Naive thymus-derived CD4-positive, alpha-beta T cell (primary cell): Measurements from ENCODE around the gene MMD2. TPM values are rescaled to one million over a fixed set of nuclear protein-coding genes. Genes with fewer than 3 reads are reported as not detected.

Source experiments
- ATAC-seq: fragments of 150-1000 bp; cut with Tn5 transposase; 2 replicates; pipeline ENCODE4 v1.10.0; 2021; ENCODE audit warnings: mild to moderate bottlenecking, moderate library complexity
- CTCF ChIA-PET: fragments of 350-600 bp; sonication (Branson Sonifier 250); formaldehyde crosslinking; loops from one replicate; lab custom pipeline; 2021; ENCODE audit warnings: antibody characterized with exemption; lab: Charles Lee
- POLR2A ChIA-PET: fragments of 350-600 bp; sonication (Branson Sonifier 250); formaldehyde crosslinking; loops from one replicate; lab custom pipeline; 2021; ENCODE audit warnings: antibody characterized with exemption, inconsistent platforms; lab: Charles Lee
- DNase-seq, 9 donors: peaks; one replicate each; pipeline versions ENCODE4 v3.0.0 to v3.0.0-alpha.2; 2020 to 2022; ENCODE audit warnings: mixed read lengths in 1 of 9
- H3K27ac ChIP-seq: one replicate; pipeline ENCODE4 v1.7.0; 2013; ENCODE audit warnings: mild to moderate bottlenecking, low read depth, low read length, moderate library complexity
- H3K27me3 ChIP-seq, 2 donors: one replicate each; pipeline ENCODE4 v1.7.0; 2013; ENCODE audit warnings: low read length in 2 of 2, mild to moderate bottlenecking in 2 of 2, moderate library complexity in 2 of 2; ENCODE audit not compliant: control insufficient read depth in 2 of 2, insufficient read depth in 2 of 2
- H3K36me3 ChIP-seq, 3 experiments: 1 replicate in 2 of 3; 2 replicates in 1 of 3; pipeline ENCODE4 v1.7.0; 2013; ENCODE audit warnings: low read length in 3 of 3, mild to moderate bottlenecking in 3 of 3, moderate library complexity in 1 of 3; ENCODE audit not compliant: insufficient read depth in 3 of 3, control insufficient read depth in 2 of 3
- H3K4me1 ChIP-seq, 2 donors: one replicate each; pipeline ENCODE4 v1.7.0; 2013; ENCODE audit warnings: low read length in 2 of 2, mild to moderate bottlenecking in 2 of 2, moderate library complexity in 1 of 2; ENCODE audit not compliant: control insufficient read depth in 2 of 2, insufficient read depth in 2 of 2
- H3K4me3 ChIP-seq: 2 replicates; pipeline ENCODE4 v1.7.0; 2013; ENCODE audit warnings: mild to moderate bottlenecking, low read length
- H3K9me3 ChIP-seq, 3 experiments: 1 replicate in 2 of 3; 2 replicates in 1 of 3; pipeline ENCODE4 v1.7.0; 2013; ENCODE audit warnings: low read length in 3 of 3; ENCODE audit not compliant: control insufficient read depth in 2 of 3
- H3K27ac Mint-ChIP-seq, 9 donors: one replicate each; pipeline ENCODE4 v1.8.0; 2020 to 2022; ENCODE audit warnings: mixed read lengths in 9 of 9, mild to moderate bottlenecking in 8 of 9, moderate library complexity in 5 of 9, inconsistent platforms in 2 of 9
- H3K27me3 Mint-ChIP-seq, 5 donors: one replicate each; pipeline ENCODE4 v1.8.0; 2021 to 2022; ENCODE audit warnings: mixed read lengths in 5 of 5, mild to moderate bottlenecking in 1 of 5
- H3K36me3 Mint-ChIP-seq, 5 donors: one replicate each; pipeline ENCODE4 v1.8.0; 2020 to 2022; ENCODE audit warnings: mixed read lengths in 5 of 5, mild to moderate bottlenecking in 3 of 5, inconsistent platforms in 1 of 5
- H3K4me1 Mint-ChIP-seq, 7 donors: one replicate each; pipeline ENCODE4 v1.8.0; 2020 to 2022; ENCODE audit warnings: mixed read lengths in 7 of 7, mild to moderate bottlenecking in 3 of 7, inconsistent platforms in 1 of 7
- H3K4me3 Mint-ChIP-seq, 10 donors: one replicate each; pipeline ENCODE4 v1.8.0; 2020 to 2022; ENCODE audit warnings: mild to moderate bottlenecking in 10 of 10, mixed read lengths in 10 of 10, moderate library complexity in 6 of 10, inconsistent platforms in 2 of 10
- H3K9me3 Mint-ChIP-seq, 11 donors: one replicate each; pipeline ENCODE4 v1.8.0; 2020 to 2022; ENCODE audit warnings: mixed read lengths in 11 of 11, mild to moderate bottlenecking in 4 of 11, inconsistent platforms in 1 of 11, moderate library complexity in 1 of 11
- intact Hi-C, 2 donors: fragments of 100-400 bp; cut with micrococcal nuclease; formaldehyde crosslinking; loops; one replicate each; pipeline ENCODE4 v1.15.1; 2023
- polyA plus RNA-seq, 2 donors: library from polyadenylated mRNA; unstranded; fragments of 300-500 nt; fragmentation: Illumina TruSeq; gene quantifications; one replicate each; pipeline ENCODE4 v1.2.3, GENCODE V29; 2021
- total RNA-seq, 6 experiments: library from RNA in 5 of 6; stranded (reverse) in 5 of 6; gene quantifications; 1 replicate in 5 of 6; 2 replicates in 1 of 6; pipeline ENCODE4 v1.2.3 and lab custom pipeline; 2021 to 2026

Gene MMD2
- total and polyA plus RNA-seq, 7 experiments from 2014 or later, result not detected

GRCh38 chr7:4911111-4911828 is 47.7 kb downstream of the MMD2 start:
- Mint-ChIP-seq H3K36me3 (no peaks in the 10 kb centered on the region), H3K27ac (no peak overlapping the region), H3K4me1 (no peaks in the 10 kb centered on the region), H3K27me3 (peaks cover 0 to 6% (median 0%) of the 10 kb centered on the region in 5 donors), H3K9me3 (peaks cover 0 to 3% (median 0%) of the 10 kb centered on the region in 11 donors), H3K4me3 (no peak overlapping the region)
- DNase-seq, result no peak
- ChIA-PET POLR2A (no interaction called here), CTCF (no interaction called here)
- Histone ChIP-seq H3K4me1 (no peaks in the 10 kb centered on the region), H3K9me3 (no peaks in the 10 kb centered on the region), H3K27me3 (no peaks in the 10 kb centered on the region), H3K27ac (no peak overlapping the region), H3K36me3 (no peaks in the 10 kb centered on the region), H3K4me3 (no peak overlapping the region)
- intact Hi-C loops, result no loop called here
- no peak for ATAC-seq

DNA sequence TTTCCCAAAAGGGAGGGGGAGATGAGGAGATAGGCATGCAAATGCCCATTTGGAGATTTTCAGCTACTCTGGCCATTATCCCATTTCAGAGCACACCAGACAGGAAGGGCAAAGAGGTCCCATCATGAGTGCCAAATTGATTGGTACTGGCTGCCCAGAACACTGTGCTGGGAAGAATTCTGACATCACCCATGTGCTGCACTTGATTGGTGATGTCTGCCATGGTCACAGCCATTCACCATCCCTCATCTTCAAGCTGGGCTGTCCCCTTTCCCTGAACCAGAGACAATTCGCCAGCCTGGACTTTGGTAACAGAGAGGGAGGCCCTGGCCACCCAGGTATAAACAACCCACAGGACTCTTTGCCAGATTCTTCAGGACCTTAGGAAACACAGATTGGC is 52.3 kb downstream of the MMD2 start:
- no peaks in the 10 kb centered on the region for H3K36me3 Mint-ChIP-seq
- no peak overlapping the region for H3K27ac Mint-ChIP-seq
- intact Hi-C loops, result no loop called here
- no peak for ATAC-seq
- no peaks in the 10 kb centered on the region for H3K4me1 Mint-ChIP-seq
- no peaks in the 10 kb centered on the region for H3K27me3 ChIP-seq
- H3K4me3 Mint-ChIP-seq, result no peak overlapping the region
- H3K27ac ChIP-seq, result no peak overlapping the region
- DNase-seq, result no peak
- ChIA-PET POLR2A (interaction anchor here (0.6 kb wide), 1 partner anchor 65 kb away, joined by 4 read pairs; no protein-coding TSS in a partner anchor), CTCF (no interaction called here)
- H3K9me3 ChIP-seq, result no peaks in the 10 kb centered on the region
- H3K9me3 Mint-ChIP-seq, result peaks cover 0 to 5% (median 0%) of the 10 kb centered on the region in 11 donors
- no peak overlapping the region for H3K4me3 ChIP-seq
- H3K36me3 ChIP-seq, result no peaks in the 10 kb centered on the region
- H3K27me3 Mint-ChIP-seq, result peaks cover 0 to 7% (median 0%) of the 10 kb centered on the region in 5 donors
- no peaks in the 10 kb centered on the region for H3K4me1 ChIP-seq

DNA sequence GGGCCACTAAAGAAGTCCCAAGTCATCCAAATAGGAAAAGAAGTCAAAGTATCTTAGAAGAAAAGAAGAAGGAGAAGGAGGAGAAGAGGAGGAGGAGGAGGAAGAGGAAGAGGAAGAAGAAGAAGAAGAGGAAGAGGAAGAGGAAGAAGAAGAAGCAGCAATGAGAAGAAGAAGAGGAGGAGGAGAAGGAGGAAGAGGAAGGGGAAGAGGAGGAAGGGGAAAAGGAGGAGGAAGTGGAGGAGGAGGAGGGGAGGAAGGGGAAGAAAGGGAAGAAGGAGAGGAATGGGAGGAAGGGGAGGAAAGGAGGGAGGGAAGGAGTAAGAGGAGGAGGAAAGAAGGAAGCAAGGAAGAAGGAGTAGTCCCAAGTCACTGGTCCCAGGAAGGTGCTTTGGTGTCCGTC is 53.8 kb downstream of the MMD2 start:
- CTCF ChIA-PET, result no interaction called here
- no peaks in the 10 kb centered on the region for H3K9me3 ChIP-seq
- Mint-ChIP-seq H3K36me3 (no peaks in the 10 kb centered on the region), H3K4me1 (no peaks in the 10 kb centered on the region), H3K27ac (no peak overlapping the region), H3K9me3 (peaks cover 0 to 3% (median 0%) of the 10 kb centered on the region in 11 donors), H3K27me3 (peaks cover 0 to 10% (median 0%) of the 10 kb centered on the region in 5 donors), H3K4me3 (no peak overlapping the region)
- no peaks in the 10 kb centered on the region for H3K4me1 ChIP-seq
- intact Hi-C loops, result no loop called here
- ATAC-seq (no peak), DNase-seq (no peak)
- H3K36me3 ChIP-seq, result no peaks in the 10 kb centered on the region
- POLR2A ChIA-PET, result no interaction called here
- no peak overlapping the region for H3K4me3 ChIP-seq
- H3K27ac ChIP-seq, result no peak overlapping the region
- H3K27me3 ChIP-seq, result no peaks in the 10 kb centered on the region

- no peaks in the 10 kb centered on the region for H3K36me3 Mint-ChIP-seq
- POLR2A ChIA-PET, result no interaction called here
- intact Hi-C loops, result no loop called here
These were observed 54.6 kb downstream of the MMD2 start for GRCh38 chr7:4904346-4904745.

GRCh38 chr7:4895766-4896165 is 63.2 kb downstream of the MMD2 start:
- H3K9me3 Mint-ChIP-seq, result peaks cover 0 to 15% (median 4%) of the 10 kb centered on the region in 11 donors
- CTCF ChIA-PET, result no interaction called here
- H3K4me3 Mint-ChIP-seq, result no peak overlapping the region
- H3K36me3 Mint-ChIP-seq, result peaks cover 0 to 6% (median 0%) of the 10 kb centered on the region in 5 donors
- DNase-seq (no peak), ATAC-seq (no peak)
- no peak overlapping the region for H3K27ac Mint-ChIP-seq
- Histone ChIP-seq H3K27me3 (no peaks in the 10 kb centered on the region), H3K4me3 (no peak overlapping the region), H3K4me1 (no peaks in the 10 kb centered on the region), H3K9me3 (no peaks in the 10 kb centered on the region), H3K36me3 (no peaks in the 10 kb centered on the region), H3K27ac (no peak overlapping the region)
- H3K27me3 Mint-ChIP-seq, result peaks cover 0 to 15% (median 6%) of the 10 kb centered on the region in 5 donors
- POLR2A ChIA-PET, result no interaction called here
- intact Hi-C loops, result no loop called here
- no peaks in the 10 kb centered on the region for H3K4me1 Mint-ChIP-seq

More at GRCh38 chr7:4904346-4904745, 54.6 kb downstream of the MMD2 start:
- H3K4me1 ChIP-seq, result no peaks in the 10 kb centered on the region
- H3K4me1 Mint-ChIP-seq, result no peaks in the 10 kb centered on the region
- no peak for ATAC-seq
- no peaks in the 10 kb centered on the region for H3K36me3 ChIP-seq
- no peak overlapping the region for H3K4me3 ChIP-seq
- CTCF ChIA-PET, result no interaction called here
- H3K27me3 ChIP-seq, result no peaks in the 10 kb centered on the region
- H3K4me3 Mint-ChIP-seq, result no peak overlapping the region
- H3K9me3 Mint-ChIP-seq, result peaks cover 0 to 3% (median 0%) of the 10 kb centered on the region in 11 donors
- H3K9me3 ChIP-seq, result no peaks in the 10 kb centered on the region
- H3K27ac ChIP-seq, result no peak overlapping the region
- H3K27me3 Mint-ChIP-seq, result peaks cover 0 to 13% (median 0%) of the 10 kb centered on the region in 5 donors
- DNase-seq, result no peak
- H3K27ac Mint-ChIP-seq, result no peak overlapping the region

- Histone ChIP-seq H3K27ac (no peak overlapping the region), H3K4me3 (no peak overlapping the region), H3K27me3 (no peaks in the 10 kb centered on the region), H3K9me3 (no peaks in the 10 kb centered on the region), H3K4me1 (no peaks in the 10 kb centered on the region), H3K36me3 (no peaks in the 10 kb centered on the region)
- DNase-seq (no peak), ATAC-seq (no peak)
- Mint-ChIP-seq H3K4me1 (no peaks in the 10 kb centered on the region), H3K27me3 (peaks cover 0 to 17% (median 6%) of the 10 kb centered on the region in 5 donors), H3K36me3 (peaks cover 0 to 6% (median 0%) of the 10 kb centered on the region in 5 donors), H3K27ac (no peak overlapping the region), H3K4me3 (no peak overlapping the region), H3K9me3 (peaks cover 0 to 15% (median 4%) of the 10 kb centered on the region in 11 donors)
- ChIA-PET CTCF (no interaction called here), POLR2A (no interaction called here)
- intact Hi-C loops, result no loop called here
These were observed 64.5 kb downstream of the MMD2 start for GRCh38 chr7:4894482-4894881.
